ENCODE data around the gene CYP19A1.

Gene CYP19A1

GRCh38 chr15:51346136-51346535, 7.7 kb upstream of the CYP19A1 start:
- TF ChIP-seq GATA2 (IDR thresholded peaks at IDR 0.05; ENCODE audit: low read depth, low read length) (no peak), GATA3 (IDR thresholded peaks at IDR 0.05; ENCODE audit: low read depth, low read length) (no peak)

GRCh38 chr15:51343466-51343865, 5.1 kb upstream of the CYP19A1 start:
- TF ChIP-seq GATA2 (IDR thresholded peaks at IDR 0.05; ENCODE audit: low read depth, low read length) (no peak), GATA3 (IDR thresholded peaks at IDR 0.05; ENCODE audit: low read depth, low read length) (no peak)

GRCh38 chr15:51342227-51342999, 4.0 kb upstream of the CYP19A1 start:
- TF ChIP-seq GATA2 (IDR thresholded peaks at IDR 0.05; ENCODE audit: low read depth, low read length) (no peak), GATA3 (IDR thresholded peaks at IDR 0.05; ENCODE audit: low read depth, low read length) (no peak)

GRCh38 chr15:51341366-51342226, 3.2 kb upstream of the CYP19A1 start, which contains the start of gene GLDN:
TSS of gene GLDN (plus strand) at chr15:51341655. CDS start at chr15:51341685, 30 bp downstream.
- TF ChIP-seq GATA3 (IDR thresholded peaks at IDR 0.05; ENCODE audit: low read depth, low read length) (no peak), GATA2 (IDR thresholded peaks at IDR 0.05; ENCODE audit: low read depth, low read length) (no peak)

- no peak for TF ChIP-seq GATA3 (IDR thresholded peaks at IDR 0.05; ENCODE audit: low read depth, low read length)
- TF ChIP-seq GATA2 (IDR thresholded peaks at IDR 0.05; ENCODE audit: low read depth, low read length): no peak
These were observed 2.6 kb downstream of the CYP19A1 start for GRCh38 chr15:51335538-51336410.

GRCh38 chr15:51335087-51335486, 3.3 kb downstream of the CYP19A1 start:
- no peak for TF ChIP-seq GATA3 (IDR thresholded peaks at IDR 0.05; ENCODE audit: low read depth, low read length)
- no peak for TF ChIP-seq GATA2 (IDR thresholded peaks at IDR 0.05; ENCODE audit: low read depth, low read length)

GRCh38 chr15:51334011-51334451, 4.4 kb downstream of the CYP19A1 start:
- no peak for TF ChIP-seq GATA2 (IDR thresholded peaks at IDR 0.05; ENCODE audit: low read depth, low read length)
- no peak for TF ChIP-seq GATA3 (IDR thresholded peaks at IDR 0.05; ENCODE audit: low read depth, low read length)

GRCh38 chr15:51333571-51333970, 4.8 kb downstream of the CYP19A1 start:
- TF ChIP-seq GATA2 (IDR thresholded peaks at IDR 0.05; ENCODE audit: low read depth, low read length): no peak
- TF ChIP-seq GATA3 (IDR thresholded peaks at IDR 0.05; ENCODE audit: low read depth, low read length): no peak

GRCh38 chr15:51332206-51333147, 5.9 kb downstream of the CYP19A1 start:
- no peak for TF ChIP-seq GATA2 (IDR thresholded peaks at IDR 0.05; ENCODE audit: low read depth, low read length)
- no peak for TF ChIP-seq GATA3 (IDR thresholded peaks at IDR 0.05; ENCODE audit: low read depth, low read length)

GRCh38 chr15:51331141-51331540, 7.3 kb downstream of the CYP19A1 start:
- TF ChIP-seq GATA3 (IDR thresholded peaks at IDR 0.05; ENCODE audit: low read depth, low read length) (no peak), GATA2 (IDR thresholded peaks at IDR 0.05; ENCODE audit: low read depth, low read length) (no peak)

- no peak for TF ChIP-seq GATA3 (IDR thresholded peaks at IDR 0.05; ENCODE audit: low read depth, low read length)
- TF ChIP-seq GATA2 (IDR thresholded peaks at IDR 0.05; ENCODE audit: low read depth, low read length): no peak
These were observed 9.5 kb downstream of the CYP19A1 start for GRCh38 chr15:51328926-51329325.

GRCh38 chr15:51327081-51327480, 11.3 kb downstream of the CYP19A1 start:
- no peak for TF ChIP-seq GATA3 (IDR thresholded peaks at IDR 0.05; ENCODE audit: low read depth, low read length)
- TF ChIP-seq GATA2 (IDR thresholded peaks at IDR 0.05; ENCODE audit: low read depth, low read length): no peak

GRCh38 chr15:51325167-51325566, 13.2 kb downstream of the CYP19A1 start:
- TF ChIP-seq GATA3 (IDR thresholded peaks at IDR 0.05; ENCODE audit: low read depth, low read length): no peak
- no peak for TF ChIP-seq GATA2 (IDR thresholded peaks at IDR 0.05; ENCODE audit: low read depth, low read length)
